ENCODE results near the gene LSM3.

The LSM3 gene

GRCh38 chr3:14150078-14150477 is 28.5 kb upstream of the LSM3 start:
- DNase-seq, result no peak
- H3K4me1 ChIP-seq, result no peaks in the 10 kb centered on the region
- no peaks in the 10 kb centered on the region for H3K27me3 ChIP-seq
- H3K9me3 ChIP-seq, result no peaks in the 10 kb centered on the region
- H3K4me3 ChIP-seq (ENCODE audit: low read depth, low read length), result no peak overlapping the region
- no peak for TF ChIP-seq CTCF (IDR thresholded peaks at IDR 0.05; ENCODE audit: low read depth, low read length)
- H3K36me3 ChIP-seq, result no peaks in the 10 kb centered on the region

GRCh38 chr3:14150491-14151230 is 28.0 kb upstream of the LSM3 start:
- no peak for DNase-seq
- TF ChIP-seq CTCF (IDR thresholded peaks at IDR 0.05; ENCODE audit: low read depth, low read length), result no peak
- no peak overlapping the region for H3K4me3 ChIP-seq (ENCODE audit: low read depth, low read length)
- H3K36me3 ChIP-seq, result no peaks in the 10 kb centered on the region
- H3K4me1 ChIP-seq, result no peaks in the 10 kb centered on the region
- no peaks in the 10 kb centered on the region for H3K9me3 ChIP-seq
- H3K27me3 ChIP-seq, result no peaks in the 10 kb centered on the region

- Histone ChIP-seq H3K4me1 (no peaks in the 10 kb centered on the region), H3K4me3 (ENCODE audit: low read depth, low read length) (no peak overlapping the region), H3K36me3 (no peaks in the 10 kb centered on the region), H3K9me3 (no peaks in the 10 kb centered on the region), H3K27me3 (no peaks in the 10 kb centered on the region)
- DNase-seq, result no peak
- TF ChIP-seq CTCF (IDR thresholded peaks at IDR 0.05; ENCODE audit: low read depth, low read length), result no peak
Measured at GRCh38 chr3:14151471-14152083, 27.0 kb upstream of the LSM3 start.

GRCh38 chr3:14152233-14152962 is 26.2 kb upstream of the LSM3 start:
- no peak for DNase-seq
- H3K4me1 ChIP-seq, result no peaks in the 10 kb centered on the region
- no peaks in the 10 kb centered on the region for H3K9me3 ChIP-seq
- H3K4me3 ChIP-seq (ENCODE audit: low read depth, low read length), result no peak overlapping the region
- TF ChIP-seq CTCF (IDR thresholded peaks at IDR 0.05; ENCODE audit: low read depth, low read length), result peak; percentile 32; the same call in 1 of the 2 replicates
- no peaks in the 10 kb centered on the region for H3K36me3 ChIP-seq
- H3K27me3 ChIP-seq, result no peaks in the 10 kb centered on the region

- no peaks in the 10 kb centered on the region for H3K9me3 ChIP-seq
- H3K36me3 ChIP-seq, result no peaks in the 10 kb centered on the region
- no peaks in the 10 kb centered on the region for H3K4me1 ChIP-seq
- TF ChIP-seq CTCF (IDR thresholded peaks at IDR 0.05; ENCODE audit: low read depth, low read length), result no peak
- H3K4me3 ChIP-seq (ENCODE audit: low read depth, low read length), result no peak overlapping the region
- DNase-seq, result no peak
- H3K27me3 ChIP-seq, result no peaks in the 10 kb centered on the region
Measured at GRCh38 chr3:14152963-14153355, 25.7 kb upstream of the LSM3 start.

GRCh38 chr3:14153663-14154062 is 25.0 kb upstream of the LSM3 start:
- DNase-seq, result no peak
- Histone ChIP-seq H3K27me3 (no peaks in the 10 kb centered on the region), H3K9me3 (no peaks in the 10 kb centered on the region), H3K36me3 (no peaks in the 10 kb centered on the region), H3K4me3 (ENCODE audit: low read depth, low read length) (no peak overlapping the region), H3K4me1 (no peaks in the 10 kb centered on the region)
- TF ChIP-seq CTCF (IDR thresholded peaks at IDR 0.05; ENCODE audit: low read depth, low read length), result no peak
